Dedifferentiated amniotic fluid mesenchymal stem cell (primary cell): ENCODE data around the gene CELA3B.
"Not testable (repeated sequence)": the region's sequence is repeated elsewhere in the genome, so short reads cannot be mapped to it uniquely, and the experiment has no call there.

Source experiments
- DNase-seq: peaks from one replicate; pipeline ENCODE4 v3.0.0-alpha.2; 2016; ENCODE audit errors: extremely low spot score

Gene CELA3B

GRCh38 chr1:21975296-21975695 is 1.5 kb upstream of the CELA3B start:
- DNase-seq: not testable (repeated sequence)

DNA sequence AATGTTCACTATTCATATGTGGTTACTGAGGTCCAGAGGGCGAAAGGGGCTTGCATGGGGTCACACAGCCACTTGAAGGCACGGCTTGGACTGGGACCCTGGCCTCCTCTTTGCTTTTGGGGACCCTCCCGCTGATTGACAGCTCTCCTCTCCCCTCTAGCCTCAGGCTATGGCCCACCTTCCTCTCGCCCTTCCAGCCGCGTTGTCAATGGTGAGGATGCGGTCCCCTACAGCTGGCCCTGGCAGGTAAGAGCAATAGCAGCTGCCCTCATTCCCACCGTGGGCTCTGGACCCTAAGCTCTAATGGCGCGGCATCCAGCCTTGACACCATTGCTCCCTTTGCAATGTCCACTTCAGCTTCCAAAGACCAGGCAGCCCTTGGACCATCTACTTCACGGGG is 1.4 kb downstream of the CELA3B start:
- DNase-seq: not testable (repeated sequence)

DNA sequence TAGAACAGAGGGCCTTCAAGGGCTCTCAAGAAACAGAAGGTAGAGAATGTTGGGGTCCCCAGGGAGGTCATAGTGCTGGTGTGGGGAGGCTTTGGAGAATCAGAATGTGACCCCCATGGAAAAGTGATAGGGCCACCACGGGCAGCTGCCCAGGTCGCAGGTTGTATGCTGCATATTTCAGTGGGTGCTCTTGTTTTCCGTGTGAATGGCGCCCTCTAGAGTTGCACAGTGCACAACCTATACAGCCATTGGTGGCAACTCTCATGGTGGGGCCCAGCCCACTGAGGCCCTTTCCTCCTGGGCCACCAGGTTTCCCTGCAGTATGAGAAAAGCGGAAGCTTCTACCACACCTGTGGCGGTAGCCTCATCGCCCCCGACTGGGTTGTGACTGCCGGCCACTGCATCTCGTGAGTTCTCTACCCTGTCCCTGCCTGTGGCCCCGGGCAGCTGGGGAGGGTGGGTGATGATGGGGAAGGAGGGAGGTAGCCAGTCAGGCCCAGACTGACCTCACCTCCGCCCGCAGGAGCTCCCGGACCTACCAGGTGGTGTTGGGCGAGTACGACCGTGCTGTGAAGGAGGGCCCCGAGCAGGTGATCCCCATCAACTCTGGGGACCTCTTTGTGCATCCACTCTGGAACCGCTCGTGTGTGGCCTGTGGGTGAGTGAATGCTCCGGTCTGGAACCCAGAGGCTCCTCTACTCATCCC is 3.8 kb downstream of the CELA3B start:
- DNase-seq: not testable (repeated sequence)

DNA sequence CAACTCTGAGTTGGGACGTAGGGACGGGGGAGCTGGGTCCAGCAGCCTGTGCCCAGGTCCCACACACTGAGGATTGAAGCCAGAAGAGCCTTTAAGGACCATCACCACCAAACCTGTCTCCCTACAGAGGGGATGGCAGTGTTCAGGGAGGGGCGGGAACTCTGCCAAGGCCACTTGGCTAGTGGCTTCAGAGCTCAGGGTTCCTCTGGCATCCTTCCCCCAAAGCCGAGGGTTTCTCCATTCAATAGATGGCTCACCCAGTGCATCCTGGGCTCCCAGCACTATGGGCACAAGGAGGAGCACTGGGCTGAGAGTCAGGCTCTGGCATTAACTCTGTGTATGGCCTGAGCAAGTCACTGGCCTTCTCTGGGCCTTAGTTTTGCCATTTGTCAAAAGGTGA is 4.4 kb downstream of the CELA3B start:
- DNase-seq: not testable (repeated sequence)

DNA sequence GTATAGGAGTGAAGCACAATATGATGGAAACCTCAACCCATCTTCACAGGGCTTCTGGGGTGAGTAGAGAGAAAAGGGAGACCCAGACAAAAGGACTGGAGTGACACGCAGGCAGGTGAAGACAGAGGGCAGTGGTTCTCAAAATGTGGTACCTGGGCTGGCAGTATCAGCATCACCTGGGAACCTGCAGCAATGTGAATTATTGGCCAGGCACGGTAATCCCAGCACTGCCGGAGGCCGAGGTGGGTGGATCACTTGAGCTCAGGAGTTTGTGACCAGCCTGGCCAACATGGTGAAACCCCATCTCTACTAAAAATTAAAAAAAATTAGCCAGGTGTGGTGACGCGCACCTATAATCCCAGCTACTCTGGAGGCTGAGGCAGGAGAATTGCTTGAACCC is 5.3 kb downstream of the CELA3B start:
- DNase-seq: not testable (repeated sequence)

GRCh38 chr1:21983539-21983938 is 6.7 kb downstream of the CELA3B start:
- DNase-seq: not testable (repeated sequence)

- not testable (repeated sequence) for DNase-seq
These were observed 9.1 kb downstream of the CELA3B start for GRCh38 chr1:21985893-21986292.

DNA sequence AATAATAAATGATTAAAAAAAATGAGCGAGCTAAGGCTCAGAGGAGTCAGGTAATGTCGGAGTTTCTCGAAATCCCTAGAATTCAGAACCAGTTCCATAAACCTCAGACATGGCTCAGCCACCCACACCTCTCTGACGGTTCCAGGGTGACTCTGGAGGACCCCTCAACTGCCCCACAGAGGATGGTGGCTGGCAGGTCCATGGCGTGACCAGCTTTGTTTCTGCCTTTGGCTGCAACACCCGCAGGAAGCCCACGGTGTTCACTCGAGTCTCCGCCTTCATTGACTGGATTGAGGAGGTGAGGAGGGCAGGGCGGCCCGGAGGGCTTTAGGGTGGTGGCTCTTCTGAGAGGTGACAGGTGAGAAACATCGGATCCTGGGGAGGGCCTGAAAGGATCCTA is 9.6 kb downstream of the CELA3B start:
- not testable (repeated sequence) for DNase-seq

DNA sequence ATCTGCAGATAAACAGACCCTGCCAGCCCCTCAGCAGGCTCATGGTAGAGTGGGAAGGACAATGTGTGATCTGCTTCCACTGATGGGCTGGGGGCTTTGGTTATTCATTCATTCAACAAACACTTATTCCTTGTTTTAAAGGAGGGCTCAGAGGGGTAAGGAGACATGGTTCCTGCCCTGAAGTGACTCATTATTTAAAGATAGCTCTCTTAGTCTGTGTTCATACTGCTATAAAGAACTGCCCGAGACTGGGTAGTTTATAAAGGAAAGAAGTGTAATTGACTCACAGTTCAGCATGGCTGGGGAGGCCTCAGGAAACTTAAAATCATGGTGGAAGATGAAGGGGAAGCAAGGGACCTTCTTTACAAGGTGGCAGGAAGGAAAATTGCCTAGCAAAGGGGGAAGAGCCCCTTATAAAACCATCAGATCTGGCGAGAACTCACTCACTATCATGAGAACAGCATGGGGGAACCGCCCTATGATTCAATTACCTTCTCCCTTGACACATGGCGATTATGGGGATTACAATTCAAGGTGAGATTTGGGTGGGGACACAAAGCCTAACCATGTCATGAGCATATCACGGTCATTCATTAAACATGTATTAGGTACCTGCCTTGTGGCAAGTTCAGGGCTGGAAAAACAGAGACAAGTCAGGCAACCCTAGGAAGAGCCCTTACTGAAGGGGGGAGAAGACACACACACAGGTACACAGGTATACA is 13.0 kb downstream of the CELA3B start:
- not testable (repeated sequence) for DNase-seq

- not testable (repeated sequence) for DNase-seq
These were observed 15.4 kb downstream of the CELA3B start for GRCh38 chr1:21992186-21992585.

- not testable (repeated sequence) for DNase-seq
These were observed 17.9 kb downstream of the CELA3B start for GRCh38 chr1:21994716-21995115.

DNA sequence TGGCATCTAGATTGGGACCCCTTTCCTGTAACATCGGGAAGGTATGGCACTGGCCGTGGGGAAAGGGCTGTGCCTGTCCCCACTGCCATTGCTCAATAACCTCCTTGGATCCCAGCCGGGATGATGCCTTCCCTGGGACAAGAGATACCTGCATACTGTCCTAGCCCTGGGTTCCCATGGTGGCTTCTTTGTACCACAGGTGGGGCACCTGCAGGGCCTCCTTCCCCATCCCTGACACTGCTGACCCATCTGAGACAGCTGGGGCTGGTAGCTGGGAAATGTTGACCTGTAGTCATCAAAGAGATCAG is 19.8 kb downstream of the CELA3B start:
- DNase-seq: not testable (repeated sequence)

GRCh38 chr1:21997891-21998623 is 21.2 kb downstream of the CELA3B start:
- not testable (repeated sequence) for DNase-seq

DNA sequence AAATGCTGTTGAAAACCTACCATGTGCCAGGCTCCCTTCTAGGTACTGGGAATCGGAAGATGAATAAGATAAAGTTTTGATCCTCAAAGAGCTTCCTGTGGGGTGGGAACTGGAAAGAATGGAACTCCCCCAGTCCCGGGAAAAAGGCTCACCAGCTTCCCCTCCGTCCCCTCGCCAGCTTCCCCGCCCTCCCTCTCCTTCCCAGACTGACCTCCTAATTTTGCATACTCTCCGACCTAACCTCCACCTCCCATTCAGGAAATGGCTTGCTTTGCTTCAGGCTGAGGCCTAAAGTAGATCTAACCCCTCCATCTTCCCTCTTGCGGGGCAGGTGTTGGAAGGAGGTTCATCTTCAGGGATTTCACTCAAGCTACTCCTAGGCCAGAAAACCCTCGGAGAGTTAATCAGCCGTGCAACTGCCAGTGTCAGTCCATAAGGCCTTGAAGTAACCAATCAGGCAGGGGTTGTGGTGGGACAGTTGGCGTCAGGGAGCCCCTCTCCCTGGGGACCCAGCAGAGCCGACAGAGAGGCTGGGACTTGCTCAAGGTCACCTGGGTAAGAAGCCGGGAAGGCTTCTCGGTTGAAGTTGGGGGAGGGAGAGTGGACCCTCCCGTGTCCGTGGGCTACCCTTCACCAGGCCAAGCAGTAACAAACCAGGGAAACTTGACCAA is 21.9 kb downstream of the CELA3B start:
- DNase-seq: not testable (repeated sequence)

GRCh38 chr1:21999645-22000044 is 22.8 kb downstream of the CELA3B start:
- not testable (repeated sequence) for DNase-seq

DNA sequence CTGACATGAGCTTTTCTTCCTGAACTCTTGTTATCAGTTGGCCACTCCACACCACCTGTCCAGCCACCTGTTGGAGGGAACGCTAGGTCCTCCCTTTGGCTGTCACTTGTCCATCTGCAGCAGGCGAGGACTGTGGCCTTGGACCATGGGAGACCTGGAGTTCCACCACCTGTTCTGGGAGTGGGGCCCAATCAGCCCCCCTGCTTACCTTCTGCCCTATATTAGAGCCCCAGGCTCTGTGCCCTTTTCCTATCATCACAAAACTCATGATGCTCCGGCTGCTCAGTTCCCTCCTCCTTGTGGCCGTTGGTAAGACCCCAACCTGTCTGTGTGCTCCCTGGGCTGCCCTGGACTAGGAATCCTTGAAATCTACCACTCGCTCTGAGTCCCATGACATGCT is 24.6 kb downstream of the CELA3B start, which contains the start of gene CELA3A:
CELA3A (plus strand) TSS at position 249 of the 400 bp plus-strand sequence; CDS start at position 267, 18 bp downstream.
- DNase-seq: no peak

DNA sequence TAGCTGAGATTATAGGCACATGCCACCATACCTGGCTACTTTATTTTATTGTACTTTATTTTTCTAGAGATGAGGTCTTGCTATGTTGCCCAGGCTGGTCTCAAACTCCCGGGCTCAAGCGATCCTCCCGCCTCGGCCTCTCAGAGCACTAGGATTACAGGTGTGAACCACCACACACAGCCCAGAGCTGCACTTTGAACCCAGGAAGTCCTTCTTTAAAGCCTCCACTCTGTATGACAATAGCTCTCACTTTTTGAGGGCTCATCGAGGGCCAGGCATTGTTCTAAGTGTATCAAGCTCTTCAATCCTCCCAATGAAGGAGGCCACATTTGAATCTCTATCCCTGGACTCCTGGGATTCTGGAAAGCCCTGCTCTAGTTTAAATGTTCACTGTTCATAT is 25.6 kb downstream of the CELA3B start:
- DNase-seq: not testable (repeated sequence)

DNA sequence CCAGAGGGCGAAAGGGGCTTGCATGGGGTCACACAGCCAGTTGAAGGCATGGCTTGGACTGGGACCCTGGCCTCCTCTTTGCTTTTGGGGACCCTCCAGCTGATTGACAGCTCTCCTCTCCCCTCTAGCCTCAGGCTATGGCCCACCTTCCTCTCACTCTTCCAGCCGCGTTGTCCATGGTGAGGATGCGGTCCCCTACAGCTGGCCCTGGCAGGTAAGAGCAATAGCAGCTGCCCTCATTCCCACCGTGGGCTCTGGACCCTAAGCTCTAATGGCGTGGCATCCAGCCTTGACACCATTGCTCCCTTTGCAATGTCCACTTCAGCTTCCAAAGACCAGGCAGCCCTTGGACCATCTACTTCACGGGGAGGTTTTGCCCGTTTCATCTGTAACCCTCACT is 26.1 kb downstream of the CELA3B start:
- DNase-seq: not testable (repeated sequence)

DNA sequence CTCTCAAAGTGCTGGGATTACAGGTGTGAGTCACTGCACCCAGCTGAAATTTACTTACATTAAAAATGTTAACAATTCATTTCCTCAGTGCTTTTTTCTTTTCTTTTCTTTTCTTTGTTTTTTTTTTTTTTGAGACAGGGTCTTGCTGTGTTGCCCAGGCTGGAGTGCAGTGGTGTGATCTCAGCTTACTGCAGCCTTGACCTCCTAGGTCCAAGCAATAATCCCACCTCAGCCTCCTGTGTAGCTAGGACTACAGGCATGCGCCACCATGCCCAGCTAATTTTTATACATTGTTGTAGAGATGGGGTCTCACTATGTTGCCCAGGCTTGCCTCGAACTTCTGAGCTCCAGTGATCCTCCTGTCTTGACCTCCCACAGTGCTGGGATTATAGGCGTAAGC is 27.1 kb downstream of the CELA3B start:
- DNase-seq: not testable (repeated sequence)

DNA sequence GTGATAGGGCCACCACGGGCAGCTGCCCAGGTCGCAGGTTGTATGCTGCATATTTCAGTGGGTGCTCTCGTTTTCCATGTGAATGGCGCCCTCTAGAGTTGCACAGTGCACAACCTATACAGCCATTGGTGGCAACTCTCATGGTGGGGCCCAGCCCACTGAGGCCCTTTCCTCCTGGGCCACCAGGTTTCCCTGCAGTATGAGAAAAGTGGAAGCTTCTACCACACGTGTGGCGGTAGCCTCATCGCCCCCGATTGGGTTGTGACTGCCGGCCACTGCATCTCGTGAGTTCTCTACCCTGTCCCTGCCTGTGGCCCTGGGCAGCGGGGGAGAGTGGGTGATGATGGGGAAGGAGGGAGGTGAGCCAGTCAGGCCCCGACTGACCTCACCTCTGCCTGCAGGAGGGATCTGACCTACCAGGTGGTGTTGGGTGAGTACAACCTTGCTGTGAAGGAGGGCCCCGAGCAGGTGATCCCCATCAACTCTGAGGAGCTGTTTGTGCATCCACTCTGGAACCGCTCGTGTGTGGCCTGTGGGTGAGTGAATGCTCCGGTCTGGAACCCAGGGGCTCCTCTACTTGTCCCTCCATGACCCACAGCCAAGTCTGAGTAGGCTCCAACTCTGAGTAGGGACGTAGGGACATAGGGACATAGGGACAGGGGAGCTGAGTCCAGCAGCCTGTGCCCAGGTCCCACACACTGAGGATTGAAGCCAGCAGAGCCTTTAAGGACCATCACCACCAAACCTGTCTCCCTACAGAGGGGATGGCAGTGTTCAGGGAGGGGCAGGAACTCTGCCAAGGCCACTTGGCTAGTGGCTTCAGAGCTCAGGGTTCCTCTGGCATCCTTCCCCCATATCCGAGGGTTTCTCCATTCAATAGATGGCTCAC is 28.7 kb downstream of the CELA3B start:
- DNase-seq: not testable (repeated sequence)

- not testable (repeated sequence) for DNase-seq
These were observed 29.9 kb downstream of the CELA3B start for GRCh38 chr1:22006736-22007135.
